ENCODE results near the gene LIM2. TPM values are rescaled to one million over a fixed set of nuclear protein-coding genes. Genes with fewer than 3 reads are reported as not detected.

The LIM2 gene
- total and polyA plus RNA-seq, 9 of the 15 experiments (the other 6 are each of a cell fraction or from before 2014, with no cell fraction given) = 0.07 to 0.45 (median 0.18) TPM; not detected in 4

DNA sequence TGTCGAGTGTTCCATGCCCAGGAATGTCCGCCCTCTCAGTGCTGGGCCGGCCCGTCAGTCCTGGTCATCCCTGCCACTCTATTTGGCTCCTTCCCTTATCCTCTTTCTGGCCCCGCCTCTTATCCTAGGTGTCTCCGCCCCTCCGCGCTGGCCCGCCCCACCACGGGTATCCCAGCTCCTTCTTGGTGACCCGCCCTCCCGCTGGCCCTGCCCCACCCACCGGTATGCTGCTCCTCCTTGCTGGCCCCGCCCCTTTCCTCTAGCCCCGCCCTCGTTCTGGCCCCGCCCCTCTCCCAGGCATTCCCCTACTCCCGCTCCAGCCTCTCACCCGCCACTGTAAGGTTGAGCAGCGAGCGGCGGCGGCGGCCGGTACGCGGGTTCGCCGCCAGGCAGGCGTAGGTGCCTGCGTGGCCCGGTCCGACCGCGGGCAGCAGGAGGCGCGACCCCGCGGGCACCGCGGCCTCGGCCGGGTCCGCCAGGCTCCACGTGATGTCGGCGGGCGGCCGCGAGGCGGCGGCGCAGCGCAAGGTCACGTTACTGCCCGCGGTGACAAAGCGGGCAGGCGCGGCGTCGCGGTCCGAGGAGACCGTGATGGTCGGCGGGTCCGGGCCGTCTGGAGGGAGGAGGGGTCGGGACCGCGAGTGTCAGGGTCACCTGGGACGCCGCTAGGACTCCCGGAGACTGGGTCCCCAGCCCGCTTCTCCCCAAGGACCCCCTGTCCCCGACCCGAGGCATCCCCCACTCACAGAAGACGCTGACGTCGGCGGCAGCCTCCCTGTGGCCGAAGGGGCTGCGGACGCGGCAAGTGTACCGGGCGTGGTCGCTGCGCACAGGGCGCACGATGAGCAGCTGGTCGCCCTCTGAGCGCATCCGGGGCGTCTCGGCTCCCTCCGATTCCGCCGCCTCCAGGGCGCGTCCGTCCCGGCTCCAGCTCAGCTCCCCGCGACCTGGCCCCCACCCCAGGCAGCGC, 47.8 kb downstream of the LIM2 start (continued):
- TF ChIP-seq MTA3 (IDR thresholded peaks at IDR 0.05; ENCODE audit: borderline replicate concordance) = peak; percentile 27; the same call in 1 of the 2 replicates
- TF ChIP-seq PHB2 (IDR thresholded peaks at IDR 0.05; ENCODE audit: low read depth) = no peak
- TF ChIP-seq SMAD3 (CRISPR knock-in tag; conservative IDR thresholded peaks at IDR 0.05) = no peak
- no peak for TF ChIP-seq RHOXF2B (CRISPR knock-in tag; conservative IDR thresholded peaks at IDR 0.05)
- no peak for TF ChIP-seq SRSF3 (IDR thresholded peaks at IDR 0.05; ENCODE audit: insufficient read depth, low read length)
- no peak for TF ChIP-seq ZZZ3 (IDR thresholded peaks at IDR 0.05)
- no peak for TF ChIP-seq COPS2 (conservative IDR thresholded peaks at IDR 0.05)
- TF ChIP-seq ZNF134 (CRISPR knock-in tag; conservative IDR thresholded peaks at IDR 0.05) = no peak
- TF ChIP-seq ZC3H4 (CRISPR knock-in tag; IDR thresholded peaks at IDR 0.05; ENCODE audit: borderline replicate concordance) = no peak
- peak; percentile 92 for TF ChIP-seq POLR2H (tag; IDR thresholded peaks at IDR 0.05; ENCODE audit: low read depth)
- no peak for TF ChIP-seq PTBP1 (IDR thresholded peaks at IDR 0.05; ENCODE audit: low read depth, low read length)
- peak; percentile 69; the same call in 1 of the 2 replicates for TF ChIP-seq ERF (CRISPR knock-in tag; IDR thresholded peaks at IDR 0.05)
- no peak for TF ChIP-seq EGR1 (conservative IDR thresholded peaks at IDR 0.05)
- TF ChIP-seq ESRRB (CRISPR knock-in tag; IDR thresholded peaks at IDR 0.05; ENCODE audit: borderline replicate concordance) = no peak
- TF ChIP-seq HNRNPK (IDR thresholded peaks at IDR 0.05; ENCODE audit: low read depth, low read length, poor library complexity, severe bottlenecking) = no peak
- TF ChIP-seq, protein P1, sequence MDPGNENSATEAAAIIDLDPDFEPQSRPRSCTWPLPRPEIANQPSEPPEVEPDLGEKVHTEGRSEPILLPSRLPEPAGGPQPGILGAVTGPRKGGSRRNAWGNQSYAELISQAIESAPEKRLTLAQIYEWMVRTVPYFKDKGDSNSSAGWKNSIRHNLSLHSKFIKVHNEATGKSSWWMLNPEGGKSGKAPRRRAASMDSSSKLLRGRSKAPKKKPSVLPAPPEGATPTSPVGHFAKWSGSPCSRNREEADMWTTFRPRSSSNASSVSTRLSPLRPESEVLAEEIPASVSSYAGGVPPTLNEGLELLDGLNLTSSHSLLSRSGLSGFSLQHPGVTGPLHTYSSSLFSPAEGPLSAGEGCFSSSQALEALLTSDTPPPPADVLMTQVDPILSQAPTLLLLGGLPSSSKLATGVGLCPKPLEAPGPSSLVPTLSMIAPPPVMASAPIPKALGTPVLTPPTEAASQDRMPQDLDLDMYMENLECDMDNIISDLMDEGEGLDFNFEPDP (CRISPR knock-in tag; IDR thresholded peaks at IDR 0.05) = no peak
- TF ChIP-seq MTF1 (CRISPR knock-in tag; IDR thresholded peaks at IDR 0.05; ENCODE audit: borderline replicate concordance) = no peak
- peak; percentile 72 for TF ChIP-seq PCBP1 (IDR thresholded peaks at IDR 0.05; ENCODE audit: low read depth, low read length, poor library complexity, severe bottlenecking)
- no peak for TF ChIP-seq SREBF1 (IDR thresholded peaks at IDR 0.05; ENCODE audit: borderline replicate concordance, low read depth, low read length)
- peak; percentile 87; the same call in 1 of the 2 replicates for TF ChIP-seq ESRRA (IDR thresholded peaks at IDR 0.05; ENCODE audit: borderline replicate concordance, low read depth)
- no peak for TF ChIP-seq CHD2 (IDR thresholded peaks at IDR 0.05; ENCODE audit: low read depth, low read length)
- no peak for TF ChIP-seq PRMT5 (CRISPR knock-in tag; IDR thresholded peaks at IDR 0.05)
- no peak for TF ChIP-seq ZSCAN32 (CRISPR knock-in tag; IDR thresholded peaks at IDR 0.05)
- peak; percentile 43; the same call in 1 of the 2 replicates for TF ChIP-seq C11orf30 (IDR thresholded peaks at IDR 0.05; ENCODE audit: low read depth)
- TF ChIP-seq HEY1 (CRISPR knock-in tag; IDR thresholded peaks at IDR 0.05; ENCODE audit: borderline replicate concordance) = no peak
- no peak for TF ChIP-seq GABPB2 (CRISPR knock-in tag; conservative IDR thresholded peaks at IDR 0.05)
- peak; percentile 54; the same call in 1 of the 2 replicates for TF ChIP-seq NKRF (IDR thresholded peaks at IDR 0.05; ENCODE audit: borderline replicate concordance)
